ENCODE measurements around the gene ABCF3. TPM values are rescaled to one million over a fixed set of nuclear protein-coding genes. Genes with fewer than 3 reads are reported as not detected.

Gene ABCF3
- total RNA-seq, 4 donors from 2014 or later, result 58.6 to 286 (median 133) TPM

- in situ Hi-C loops (cut with MboI; ENCODE audit: low pct_ligation_motif_present in 1 of 4, low pct_unique_long_range_greater_than_20kb in 1 of 4, low sequenced_read_pairs in 3 of 4) (loop anchor here in 3 of 4 donors (25.0 kb wide), 2 partner anchors 99 to 349 kb away; partner anchors contain the start of genes PARL (in 3 of the 3) and EIF2B5 (in 1 of the 3)), intact Hi-C loops (cut with DNase I; ENCODE audit: low total_unique reads) (loop anchor here (10.0 kb wide), 2 partner anchors 92 to 342 kb away; no protein-coding TSS in a partner anchor)
- peaks cover 20% of the 10 kb centered on the region for H3K27me3 ChIP-seq
- H3K36me3 ChIP-seq, result no peaks in the 10 kb centered on the region
- H3K4me1 ChIP-seq, result peaks cover 0 to 5% (median 2%) of the 10 kb centered on the region in 4 donors
- no peak overlapping the region for H3K27ac ChIP-seq
- H3K4me3 ChIP-seq, result no peak overlapping the region
- no peaks in the 10 kb centered on the region for H3K9me3 ChIP-seq
- WGBS, 2 donors (ENCODE audit: low coverage in 1 of 2), result 100% methylated on average over 3 of the region's 3 CpGs; no CpG with 5 or more reads in 1 of the 2 donors
- no peak for TF ChIP-seq POLR2A (IDR thresholded peaks at IDR 0.05)
- TF ChIP-seq EP300 (IDR thresholded peaks at IDR 0.05; ENCODE audit: low read depth), result no peak
- no peak for TF ChIP-seq POLR2AphosphoS5 (IDR thresholded peaks at IDR 0.05)
- no peak for DNase-seq
Observed at GRCh38 chr3:184236636-184237035, 50.6 kb downstream of the ABCF3 start.

DNA sequence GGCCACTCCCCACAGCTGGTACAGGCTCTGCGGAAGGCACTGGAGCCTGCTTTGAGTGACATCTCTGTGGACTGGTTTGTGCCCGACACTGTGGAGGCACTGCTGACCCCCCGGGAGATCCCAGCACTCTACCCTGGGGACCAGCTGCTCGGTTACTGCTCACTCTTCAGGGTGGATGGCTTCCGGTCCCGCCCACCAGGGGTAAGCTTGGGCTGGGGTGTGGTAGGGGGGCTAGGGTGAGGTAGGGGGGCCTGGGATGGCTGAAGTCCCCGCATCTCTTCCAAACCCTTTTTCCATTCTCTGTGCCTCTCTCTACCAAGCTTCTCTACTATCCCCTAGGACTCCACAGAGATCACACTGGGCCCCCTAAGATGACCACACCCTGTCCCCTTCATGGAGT lies 51.2 kb downstream of the ABCF3 start:
- no peaks in the 10 kb centered on the region for H3K9me3 ChIP-seq
- intact Hi-C loops (cut with DNase I; ENCODE audit: low total_unique reads) (loop anchor here (10.0 kb wide), 2 partner anchors 92 to 342 kb away; no protein-coding TSS in a partner anchor), in situ Hi-C loops (cut with MboI; ENCODE audit: low pct_ligation_motif_present in 1 of 4, low pct_unique_long_range_greater_than_20kb in 1 of 4, low sequenced_read_pairs in 3 of 4) (loop anchor here in 3 of 4 donors (25.0 kb wide), 2 partner anchors 100 to 350 kb away; partner anchors contain the start of genes PARL (in 3 of the 3) and EIF2B5 (in 1 of the 3))
- TF ChIP-seq EP300 (IDR thresholded peaks at IDR 0.05; ENCODE audit: low read depth), result no peak
- peaks cover 0 to 5% (median 2%) of the 10 kb centered on the region in 4 donors for H3K4me1 ChIP-seq
- WGBS, 2 donors (ENCODE audit: low coverage in 1 of 2), result 82% methylated on average over 7 of the region's 7 CpGs; no CpG with 5 or more reads in 1 of the 2 donors
- H3K27ac ChIP-seq, result no peak overlapping the region
- no peak for DNase-seq
- H3K36me3 ChIP-seq, result no peaks in the 10 kb centered on the region
- H3K4me3 ChIP-seq, result no peak overlapping the region
- peaks cover 14% of the 10 kb centered on the region for H3K27me3 ChIP-seq

- Histone ChIP-seq H3K4me3 (no peak overlapping the region), H3K9me3 (no peaks in the 10 kb centered on the region), H3K36me3 (no peaks in the 10 kb centered on the region), H3K4me1 (peaks cover 0 to 5% (median 2%) of the 10 kb centered on the region in 4 donors), H3K27me3 (peaks cover 8% of the 10 kb centered on the region), H3K27ac (no peak overlapping the region)
- in situ Hi-C loops (cut with MboI; ENCODE audit: low pct_ligation_motif_present in 1 of 4, low pct_unique_long_range_greater_than_20kb in 1 of 4, low sequenced_read_pairs in 3 of 4) (loop anchor here in 3 of 4 donors (25.0 kb wide), 2 partner anchors 101 to 351 kb away; partner anchors contain the start of genes PARL (in 3 of the 3) and EIF2B5 (in 1 of the 3)), intact Hi-C loops (cut with DNase I; ENCODE audit: low total_unique reads) (loop anchor here (10.0 kb wide), 2 partner anchors 93 to 343 kb away; no protein-coding TSS in a partner anchor)
- DNase-seq, result no peak
- TF ChIP-seq POLR2A (IDR thresholded peaks at IDR 0.05) (no peak), POLR2AphosphoS5 (IDR thresholded peaks at IDR 0.05) (no peak), CTCF (IDR thresholded peaks at IDR 0.05) (no peak), EP300 (IDR thresholded peaks at IDR 0.05; ENCODE audit: low read depth) (no peak)
- WGBS, 2 donors (ENCODE audit: low coverage in 1 of 2), result 14 to 50% methylated on average over 1 of the region's 1 CpG
Observed at GRCh38 chr3:184237807-184238206, 51.8 kb downstream of the ABCF3 start.

- DNase-seq, result no peak
- Histone ChIP-seq H3K4me1 (peaks cover 0 to 5% (median 2%) of the 10 kb centered on the region in 4 donors), H3K4me3 (no peak overlapping the region), H3K9me3 (no peaks in the 10 kb centered on the region), H3K27me3 (peaks cover 3% of the 10 kb centered on the region), H3K36me3 (peaks cover 0 to 2% (median 0%) of the 10 kb centered on the region in 4 donors), H3K27ac (no peak overlapping the region)
- in situ Hi-C loops (cut with MboI; ENCODE audit: low pct_ligation_motif_present in 1 of 4, low pct_unique_long_range_greater_than_20kb in 1 of 4, low sequenced_read_pairs in 3 of 4), result loop anchor here in 3 of 4 donors (25.0 kb wide), 2 partner anchors 101 to 351 kb away; partner anchors contain the start of genes PARL (in 3 of the 3) and EIF2B5 (in 1 of the 3)
- no peak for TF ChIP-seq CTCF (IDR thresholded peaks at IDR 0.05)
- no peak for TF ChIP-seq POLR2A (IDR thresholded peaks at IDR 0.05)
- no peak for TF ChIP-seq EP300 (IDR thresholded peaks at IDR 0.05; ENCODE audit: low read depth)
- no peak for TF ChIP-seq POLR2AphosphoS5 (IDR thresholded peaks at IDR 0.05)
- intact Hi-C loops (cut with DNase I; ENCODE audit: low total_unique reads), result loop anchor here (10.0 kb wide), 2 partner anchors 94 to 344 kb away; no protein-coding TSS in a partner anchor
- WGBS, 2 donors (ENCODE audit: low coverage in 1 of 2), result 77 to 100% methylated on average over 1 to 13 of the region's 13 CpGs
Observed at GRCh38 chr3:184238246-184238818, 52.3 kb downstream of the ABCF3 start.

DNA sequence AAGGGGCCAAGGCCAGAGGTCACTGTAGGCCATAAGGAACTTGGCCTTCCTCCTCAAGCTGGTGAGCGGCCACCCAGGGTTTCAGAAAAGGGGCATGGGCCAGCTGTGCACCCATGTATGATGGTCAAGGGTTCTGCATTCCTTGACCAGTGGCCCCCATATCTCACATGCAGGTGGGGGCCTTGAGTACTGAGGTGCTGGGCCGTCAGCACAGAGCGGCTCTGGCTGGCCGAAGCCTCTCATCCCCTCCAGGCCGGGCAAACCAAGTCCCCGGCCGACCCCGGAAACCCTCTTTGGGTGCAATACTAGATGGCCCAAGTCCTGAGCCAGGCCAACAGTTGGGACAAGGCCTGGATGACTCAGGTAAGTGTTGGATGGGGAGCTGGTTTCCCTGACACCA lies 53.2 kb downstream of the ABCF3 start:
- TF ChIP-seq EP300 (IDR thresholded peaks at IDR 0.05; ENCODE audit: low read depth), result no peak
- TF ChIP-seq CTCF (IDR thresholded peaks at IDR 0.05), result no peak
- TF ChIP-seq POLR2AphosphoS5 (IDR thresholded peaks at IDR 0.05), result no peak
- no peak for TF ChIP-seq POLR2A (IDR thresholded peaks at IDR 0.05)
- intact Hi-C loops (cut with DNase I; ENCODE audit: low total_unique reads), result loop anchor here (10.0 kb wide), 2 partner anchors 94 to 344 kb away; no protein-coding TSS in a partner anchor
- WGBS, 2 donors (ENCODE audit: low coverage in 1 of 2), result 94% methylated on average over 8 of the region's 8 CpGs; no CpG with 5 or more reads in 1 of the 2 donors
- Histone ChIP-seq H3K4me1 (peaks cover 0 to 5% (median 2%) of the 10 kb centered on the region in 4 donors), H3K4me3 (no peak overlapping the region), H3K9me3 (no peaks in the 10 kb centered on the region), H3K27me3 (no peaks in the 10 kb centered on the region), H3K36me3 (peaks cover 0 to 11% (median 3%) of the 10 kb centered on the region in 4 donors), H3K27ac (no peak overlapping the region)
- in situ Hi-C loops (cut with MboI; ENCODE audit: low pct_ligation_motif_present in 1 of 4, low pct_unique_long_range_greater_than_20kb in 1 of 4, low sequenced_read_pairs in 3 of 4), result loop anchor here in 3 of 4 donors (25.0 kb wide), 2 partner anchors 102 to 352 kb away; partner anchors contain the start of genes PARL (in 3 of the 3) and EIF2B5 (in 1 of the 3)
- DNase-seq, result no peak
